Measurements from ENCODE around the gene MTSS2. TPM values are rescaled to one million over a fixed set of nuclear protein-coding genes. Genes with fewer than 3 reads are reported as not detected.
A peak's percentile ranks its signal among the peaks of the same experiment; 100 is the strongest.

The MTSS2 gene
- total and polyA plus RNA-seq, 8 donors, result 5.8 to 50.7 (median 21.2) TPM

DNA sequence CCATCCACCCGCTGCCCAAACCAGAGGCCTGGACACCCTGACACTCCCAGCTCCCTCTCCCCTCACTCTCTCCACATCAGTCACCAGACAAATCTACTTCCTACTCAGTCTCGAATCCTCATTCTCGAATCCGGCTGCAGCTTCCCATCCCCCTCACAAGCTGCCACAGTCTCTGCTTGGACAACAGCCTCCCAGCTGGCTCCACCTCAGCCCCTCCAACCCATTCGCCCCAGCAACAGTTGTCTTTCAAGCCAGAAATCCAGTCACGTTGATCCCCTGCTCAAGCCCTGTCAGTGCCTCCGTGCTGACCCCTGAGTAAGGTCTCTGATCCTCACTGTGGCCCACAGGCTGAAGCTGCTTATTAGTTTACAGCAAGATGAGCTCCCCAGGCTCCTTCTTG, 44.2 kb upstream of the MTSS2 start:
- intact Hi-C loops (cut with DNase I; ENCODE audit: low total_unique reads), result no loop called here
- 73 to 84% (median 82%) methylated on average over 7 of the region's 7 CpGs for WGBS, 5 donors
- TF ChIP-seq EP300 (IDR thresholded peaks at IDR 0.05) (no peak), CTCF (IDR thresholded peaks at IDR 0.05) (no peak), POLR2A (IDR thresholded peaks at IDR 0.05) (no peak), POLR2AphosphoS5 (IDR thresholded peaks at IDR 0.05) (no peak)
- Histone ChIP-seq H3K27ac (no peak overlapping the region), H3K27me3 (no peaks in the 10 kb centered on the region), H3K36me3 (peaks cover 6 to 66% (median 51%) of the 10 kb centered on the region in 4 donors), H3K9me3 (no peaks in the 10 kb centered on the region), H3K4me1 (peaks cover 16 to 31% (median 23%) of the 10 kb centered on the region in 4 donors), H3K4me3 (no peak overlapping the region)
- no peak for DNase-seq

- Histone ChIP-seq H3K27ac (no peak overlapping the region), H3K36me3 (peaks cover 6 to 67% (median 51%) of the 10 kb centered on the region in 4 donors), H3K4me1 (peaks cover 19 to 35% (median 26%) of the 10 kb centered on the region in 4 donors), H3K9me3 (no peaks in the 10 kb centered on the region), H3K4me3 (no peak overlapping the region), H3K27me3 (no peaks in the 10 kb centered on the region)
- TF ChIP-seq CTCF (IDR thresholded peaks at IDR 0.05) (no peak), EP300 (IDR thresholded peaks at IDR 0.05) (no peak), POLR2AphosphoS5 (IDR thresholded peaks at IDR 0.05) (no peak)
- DNase-seq, result no peak
- intact Hi-C loops (cut with DNase I; ENCODE audit: low total_unique reads), result no loop called here
- WGBS, 5 donors, result 95 to 98% (median 96%) methylated on average over 8 of the region's 8 CpGs
These were observed 43.4 kb upstream of the MTSS2 start for GRCh38 chr16:70729292-70729691.

DNA sequence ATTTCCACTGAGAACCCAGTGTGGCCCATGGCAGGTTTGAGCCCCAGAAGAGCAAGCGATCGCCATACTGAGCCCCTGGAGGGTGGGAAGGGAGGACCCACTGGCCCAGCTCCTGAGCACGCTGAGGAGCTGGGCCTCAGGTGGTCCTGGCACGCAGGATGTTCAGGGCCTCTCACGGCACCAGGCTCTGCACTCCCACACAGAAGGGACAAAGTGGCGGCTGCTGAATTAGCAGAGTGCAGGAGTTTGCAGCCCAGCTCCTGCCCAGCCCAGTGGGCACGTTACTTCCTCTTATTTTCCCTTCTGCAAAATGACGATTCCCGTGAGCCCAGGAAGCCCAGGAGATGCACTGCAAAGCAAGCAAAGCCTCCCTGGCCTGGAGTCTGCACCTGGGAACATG, 42.3 kb upstream of the MTSS2 start:
- no peak for DNase-seq
- H3K36me3 ChIP-seq, result peaks cover 6 to 67% (median 51%) of the 10 kb centered on the region in 4 donors
- 85 to 94% (median 92%) methylated on average over 5 to 9 of the region's 9 CpGs for WGBS, 5 donors
- H3K4me3 ChIP-seq, result no peak overlapping the region
- intact Hi-C loops (cut with DNase I; ENCODE audit: low total_unique reads), result no loop called here
- H3K4me1 ChIP-seq, result peaks cover 19 to 39% (median 26%) of the 10 kb centered on the region in 4 donors
- TF ChIP-seq POLR2A (IDR thresholded peaks at IDR 0.05) (no peak), POLR2AphosphoS5 (IDR thresholded peaks at IDR 0.05) (no peak), CTCF (IDR thresholded peaks at IDR 0.05) (no peak), EP300 (IDR thresholded peaks at IDR 0.05) (no peak)
- no peaks in the 10 kb centered on the region for H3K27me3 ChIP-seq
- no peaks in the 10 kb centered on the region for H3K9me3 ChIP-seq
- H3K27ac ChIP-seq, result peak overlapping the region in 1 of 5 donors; percentile 88

GRCh38 chr16:70726892-70727361, 41.1 kb upstream of the MTSS2 start:
- TF ChIP-seq CTCF (IDR thresholded peaks at IDR 0.05) (no peak), EP300 (IDR thresholded peaks at IDR 0.05) (no peak), POLR2A (IDR thresholded peaks at IDR 0.05) (no peak), POLR2AphosphoS5 (IDR thresholded peaks at IDR 0.05) (no peak)
- peak in 1 of 2 donors; percentile 87 for DNase-seq
- 63 to 76% (median 73%) methylated on average over 9 of the region's 9 CpGs for WGBS, 5 donors

More at GRCh38 chr16:70726892-70727361, 41.1 kb upstream of the MTSS2 start:
- H3K4me1 ChIP-seq, result peaks cover 19 to 39% (median 26%) of the 10 kb centered on the region in 4 donors
- peaks cover 6 to 76% (median 56%) of the 10 kb centered on the region in 4 donors for H3K36me3 ChIP-seq
- no peak overlapping the region for H3K4me3 ChIP-seq
- intact Hi-C loops (cut with DNase I; ENCODE audit: low total_unique reads), result no loop called here
- H3K27ac ChIP-seq, result peak overlapping the region in 4 of 5 donors; percentile 80 to 88 (median 84)
- no peaks in the 10 kb centered on the region for H3K27me3 ChIP-seq
- H3K9me3 ChIP-seq, result no peaks in the 10 kb centered on the region

All from stomach (tissue), 9 donors.